Peyer's patch (tissue), 4 donors: ENCODE measurements around the gene TUBB1. TPM values are rescaled to one million over a fixed set of nuclear protein-coding genes. Genes with fewer than 3 reads are reported as not detected.

Source experiments
- DNase-seq, 3 donors: peaks; one replicate each; pipeline ENCODE4 v3.0.0-alpha.2; 2017 to 2019
- H3K27ac ChIP-seq, 4 donors: fragments of 200-600 bp; sonication (generic); one replicate each; pipeline ENCODE4 v1.5.1; 2016 to 2019
- H3K27me3 ChIP-seq, 2 donors: fragments of 200-600 bp; sonication (generic); one replicate each; pipeline ENCODE4 v1.5.1; 2019
- H3K36me3 ChIP-seq, 3 donors: fragments of 200-600 bp; sonication (generic); one replicate each; pipeline ENCODE4 v1.5.1; 2016 to 2019
- H3K4me1 ChIP-seq, 4 donors: fragments of 200-600 bp; sonication (generic); one replicate each; pipeline ENCODE4 v1.5.1; 2016 to 2019
- H3K4me3 ChIP-seq, 4 donors: fragments of 200-600 bp; sonication (generic); 1 replicate in 3 of 4; 2 replicates in 1 of 4; pipeline ENCODE4 v1.5.1; 2016 to 2019; ENCODE audit warnings: mild to moderate bottlenecking in 1 of 4
- H3K9me3 ChIP-seq, 4 donors: fragments of 200-600 bp; sonication (generic); one replicate each; pipeline ENCODE4 v1.5.1; 2016 to 2019; ENCODE audit warnings: mild to moderate bottlenecking in 1 of 4
- CTCF ChIP-seq, 6 experiments: fragments of 450-650 bp in 4 of 6; fragments of 200-600 bp in 2 of 6; sonication (generic) in 1 of 6; IDR thresholded peaks; one replicate each; pipeline ENCODE4 v1.5.1; 2017 to 2019; ENCODE audit warnings: antibody characterized with exemption in 6 of 6, mild to moderate bottlenecking in 3 of 6, moderate library complexity in 1 of 6
- POLR2A ChIP-seq, 2 donors: fragments of 450-650 bp; IDR thresholded peaks; one replicate each; pipeline ENCODE4 v1.5.1; 2017; ENCODE audit warnings: antibody characterized with exemption in 2 of 2, mild to moderate bottlenecking in 2 of 2, moderate library complexity in 2 of 2
- total RNA-seq, 4 donors: library from RNA; depleted of rRNA; stranded (reverse); fragments of >200 nt; gene quantifications; one replicate each; pipeline ENCODE4 v1.1.0, GENCODE V29; 2016

Gene TUBB1
- total RNA-seq, 4 donors from 2014 or later: not detected

GRCh38 chr20:58990651-58991445 lies 28.4 kb upstream of the TUBB1 start:
- Histone ChIP-seq H3K27me3 (no peaks in the 10 kb centered on the region), H3K4me1 (no peaks in the 10 kb centered on the region), H3K9me3 (no peaks in the 10 kb centered on the region), H3K27ac (no peak overlapping the region), H3K36me3 (peaks cover 0 to 94% (median 0%) of the 10 kb centered on the region in 3 donors), H3K4me3 (no peak overlapping the region)
- peak in 1 of 3 donors; percentile 43 for DNase-seq
- TF ChIP-seq CTCF (IDR thresholded peaks at IDR 0.05) (no peak), POLR2A (IDR thresholded peaks at IDR 0.05) (no peak)

DNA sequence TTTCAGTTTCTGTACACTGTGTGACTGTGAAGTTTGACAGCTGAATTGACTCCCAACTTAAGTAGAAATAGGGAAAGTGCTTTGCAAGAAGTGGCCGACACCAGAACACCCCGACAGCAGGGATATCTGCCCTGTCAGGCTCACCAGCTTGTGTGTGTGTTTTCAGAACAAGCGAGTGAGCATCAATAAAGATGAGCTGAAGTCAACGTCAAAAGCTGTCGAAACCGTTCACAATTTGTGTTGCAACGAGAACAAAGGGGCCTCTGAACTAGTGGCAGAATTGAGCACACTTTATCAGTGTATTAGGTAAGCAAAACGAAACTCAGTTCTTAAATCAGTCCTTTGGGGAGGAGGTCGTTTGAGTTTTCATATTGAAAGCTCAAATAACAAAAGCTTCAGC lies 27.5 kb upstream of the TUBB1 start:
- Histone ChIP-seq H3K4me3 (no peak overlapping the region), H3K4me1 (no peaks in the 10 kb centered on the region), H3K27ac (no peak overlapping the region), H3K36me3 (peaks cover 0 to 96% (median 0%) of the 10 kb centered on the region in 3 donors), H3K27me3 (no peaks in the 10 kb centered on the region), H3K9me3 (no peaks in the 10 kb centered on the region)
- TF ChIP-seq POLR2A (IDR thresholded peaks at IDR 0.05) (no peak), CTCF (IDR thresholded peaks at IDR 0.05) (no peak)
- peak in 1 of 3 donors; percentile 26 for DNase-seq

- peak overlapping the region in 2 of 4 donors; percentile 32 to 35 for H3K27ac ChIP-seq
These were observed 26.3 kb upstream of the TUBB1 start for GRCh38 chr20:58992911-58993310.

DNA sequence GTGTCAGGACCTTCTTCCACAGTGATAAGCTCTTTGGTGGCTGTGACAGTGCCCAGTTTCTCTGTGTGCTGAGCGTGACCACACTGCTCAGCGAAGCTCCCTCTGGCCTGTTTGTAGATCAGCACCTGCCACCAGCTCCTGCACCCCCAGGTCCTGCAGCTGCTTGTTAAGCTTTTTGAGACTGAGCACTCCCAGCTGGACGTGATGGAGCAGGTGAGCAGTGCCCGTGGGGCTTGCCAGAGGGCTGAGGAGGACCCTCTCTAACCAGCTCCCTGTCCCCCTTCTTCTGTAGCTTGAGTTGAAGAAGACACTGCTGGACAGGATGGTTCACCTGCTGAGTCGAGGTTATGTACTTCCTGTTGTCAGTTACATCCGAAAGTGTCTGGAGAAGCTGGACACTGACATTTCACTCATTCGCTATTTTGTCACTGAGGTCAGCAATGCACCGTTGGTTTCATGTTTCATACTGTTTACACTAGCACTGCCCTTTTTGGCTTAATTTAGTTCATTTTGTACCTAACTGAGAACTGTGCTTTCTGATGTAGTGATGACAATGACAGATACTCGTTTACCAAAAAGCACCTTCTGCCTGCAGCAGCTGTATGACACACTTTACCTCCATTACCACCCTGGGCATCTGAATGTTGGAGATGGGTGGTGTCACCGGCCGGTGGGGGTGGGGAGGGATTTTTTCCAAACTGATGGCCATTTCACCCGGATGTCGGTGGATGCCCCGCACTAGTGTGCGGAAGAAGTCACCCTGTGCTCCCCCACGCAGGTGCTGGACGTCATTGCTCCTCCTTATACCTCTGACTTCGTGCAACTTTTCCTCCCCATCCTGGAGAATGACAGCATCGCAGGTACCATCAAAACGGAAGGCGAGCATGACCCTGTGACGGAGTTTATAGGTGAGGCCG lies 25.6 kb upstream of the TUBB1 start:
- peak in 1 of 3 donors; percentile 47 for DNase-seq
- TF ChIP-seq CTCF (IDR thresholded peaks at IDR 0.05) (no peak), POLR2A (IDR thresholded peaks at IDR 0.05) (no peak)
- Histone ChIP-seq H3K9me3 (no peaks in the 10 kb centered on the region), H3K4me3 (no peak overlapping the region), H3K27ac (peak overlapping the region in 2 of 4 donors; percentile 32 to 35), H3K27me3 (no peaks in the 10 kb centered on the region), H3K4me1 (no peaks in the 10 kb centered on the region), H3K36me3 (peaks cover 0 to 95% (median 0%) of the 10 kb centered on the region in 3 donors)

More at GRCh38 chr20:58992911-58993310, 26.3 kb upstream of the TUBB1 start:
- no peaks in the 10 kb centered on the region for H3K27me3 ChIP-seq
- DNase-seq: peak in 1 of 3 donors; percentile 25
- no peaks in the 10 kb centered on the region for H3K4me1 ChIP-seq
- no peak overlapping the region for H3K4me3 ChIP-seq
- H3K9me3 ChIP-seq: no peaks in the 10 kb centered on the region
- TF ChIP-seq CTCF (IDR thresholded peaks at IDR 0.05) (no peak), POLR2A (IDR thresholded peaks at IDR 0.05) (no peak)
- peaks cover 0 to 96% (median 0%) of the 10 kb centered on the region in 3 donors for H3K36me3 ChIP-seq

DNA sequence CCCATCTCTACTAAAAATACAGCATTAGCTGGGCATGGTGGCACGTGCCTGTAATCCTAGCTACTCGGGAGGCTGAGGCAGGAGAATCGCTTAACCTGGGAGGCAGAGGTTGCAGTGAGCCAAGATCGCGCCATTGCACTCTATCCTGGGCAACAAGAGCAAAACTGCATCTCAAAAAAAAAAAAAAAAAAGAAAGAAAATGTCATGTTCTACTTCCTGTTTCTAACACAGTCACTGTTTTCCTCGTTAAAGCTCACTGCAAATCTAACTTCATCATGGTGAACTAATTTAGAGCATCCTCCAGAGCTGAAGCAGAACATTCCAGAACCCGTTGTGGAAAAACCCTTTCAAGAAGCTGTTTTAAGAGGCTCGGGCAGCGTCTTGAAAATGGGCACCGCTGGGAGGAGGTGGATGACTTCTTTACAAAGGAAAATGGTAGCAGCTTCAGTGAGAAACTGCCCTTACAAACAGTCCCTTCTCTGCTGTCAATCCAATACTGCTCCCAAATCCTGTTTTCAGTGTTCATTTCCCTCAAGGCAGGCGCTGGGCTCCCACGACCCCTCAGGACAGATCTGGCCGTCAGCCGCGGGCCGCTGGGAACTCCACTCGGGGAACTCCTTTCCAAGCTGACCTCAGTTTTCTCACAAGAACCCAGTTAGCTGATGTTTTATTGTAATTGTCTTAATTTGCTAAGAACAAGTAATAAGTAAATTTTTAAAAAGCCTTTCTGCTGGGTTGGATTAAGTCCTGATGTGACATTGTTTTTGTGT lies 24.7 kb upstream of the TUBB1 start:
- peak in 1 of 3 donors; percentile 30 for DNase-seq
- Histone ChIP-seq H3K27ac (peak overlapping the region in 1 of 4 donors; percentile 32), H3K4me3 (no peak overlapping the region), H3K9me3 (no peaks in the 10 kb centered on the region), H3K4me1 (no peaks in the 10 kb centered on the region), H3K27me3 (no peaks in the 10 kb centered on the region), H3K36me3 (peaks cover 0 to 95% (median 0%) of the 10 kb centered on the region in 3 donors)
- TF ChIP-seq POLR2A (IDR thresholded peaks at IDR 0.05) (no peak), CTCF (IDR thresholded peaks at IDR 0.05) (no peak)
